Vagina (tissue), 2 donors: Measurements from ENCODE around the gene NARS2.

ENCODE experiments used
- CTCF ChIP-seq, 3 experiments: fragments of 450-650 bp in 2 of 3; fragments of 200-600 bp in 1 of 3; sonication (generic) in 1 of 3; IDR thresholded peaks; one replicate each; pipeline ENCODE4 v1.5.1; 2017 to 2019; ENCODE audit warnings: antibody characterized with exemption in 3 of 3, mild to moderate bottlenecking in 2 of 3, moderate library complexity in 2 of 3
- POLR2A ChIP-seq, 2 donors: fragments of 450-650 bp; IDR thresholded peaks; one replicate each; pipeline ENCODE4 v1.6.1; 2017; ENCODE audit warnings: antibody characterized with exemption in 2 of 2, mild to moderate bottlenecking in 2 of 2, moderate library complexity in 2 of 2

- TF ChIP-seq POLR2A (IDR thresholded peaks at IDR 0.05) (no peak), CTCF (IDR thresholded peaks at IDR 0.05) (no peak)
These were observed 153.9 kb downstream of the NARS2 start for GRCh38 chr11:78420796-78421209.
